Measurements from ENCODE around the gene WDR1. TPM values are rescaled to one million over a fixed set of nuclear protein-coding genes. Genes with fewer than 3 reads are reported as not detected.

The WDR1 gene
- total and polyA plus RNA-seq, 2 donors (not counting 3 experiments of a cell fraction or from before 2014, with no cell fraction given): 590 to 660 TPM

GRCh38 chr4:10083331-10083771 lies 33.2 kb downstream of the WDR1 start:
- Histone ChIP-seq H3K9me1 (replicated peaks; ENCODE audit: control insufficient read depth, extremely low read depth, insufficient read depth, low read length) (no peaks in the 10 kb centered on the region), H3K9ac (replicated peaks; ENCODE audit: extremely low read depth, insufficient read depth, low read length) (no peak overlapping the region), H3K9me3 (replicated peaks; ENCODE audit: control insufficient read depth, insufficient read depth, low read length) (no peaks in the 10 kb centered on the region), H2AFZ (ENCODE audit: low read depth, low read length) (no peak overlapping the region), H3K4me2 (ENCODE audit: insufficient read depth, low read length) (no peak overlapping the region), H3K79me2 (ENCODE audit: control insufficient read depth, insufficient read depth, low read length) (peaks cover 69% of the 10 kb centered on the region), H3K27me3 (ENCODE audit: control insufficient read depth in 2 of 2, insufficient read depth in 2 of 2, low read length in 2 of 2) (no peaks in the 10 kb centered on the region), H3K4me3 (replicated peaks in 1 of 3; ENCODE audit: insufficient read depth in 1 of 3, low read depth in 1 of 3, low read length in 3 of 3) (no peak overlapping the region), H3K36me3 (ENCODE audit: control insufficient read depth in 2 of 2, extremely low read depth in 1 of 2, insufficient read depth in 2 of 2, low read length in 2 of 2) (peaks cover 52 to 92% of the 10 kb centered on the region in 2 experiments), H3K27ac (ENCODE audit: insufficient read depth, low read depth, low read length) (no peak overlapping the region), H3K4me1 (ENCODE audit: control insufficient read depth, extremely low read depth, insufficient read depth, low read length) (peaks cover 20% of the 10 kb centered on the region), H4K20me1 (replicated peaks; ENCODE audit: control insufficient read depth, extremely low read depth, insufficient read depth, low read length) (no peaks in the 10 kb centered on the region)
- CTCF ChIA-PET: no interaction called here
- BruUV-seq (replicated peaks): no TSS peak
- dilution Hi-C loops (cut with MboI; ENCODE audit: extremely low pct_ligation_motif_present, low sequenced_read_pairs): no loop called here
- intact Hi-C loops (cut with micrococcal nuclease): no loop called here
- FAIRE-seq (no peak), DNase-seq (ENCODE audit: low read depth, low spot score) (no peak)
- POLR2A ChIA-PET: no interaction called here
- TF ChIP-seq CTCF (IDR thresholded peaks at IDR 0.05; ENCODE audit: extremely low read depth in 1 of 2, insufficient read depth in 1 of 2, low read depth in 1 of 2, low read length in 2 of 2): no peak
- TF ChIP-seq MYC (IDR thresholded peaks at IDR 0.05; ENCODE audit: low read depth, low read length): no peak
- TF ChIP-seq POLR2AphosphoS5 (IDR thresholded peaks at IDR 0.05; ENCODE audit: insufficient read depth, low read depth, low read length): no peak
- no peak for TF ChIP-seq EZH2 (IDR thresholded peaks at IDR 0.05; ENCODE audit: borderline replicate concordance, low read depth, low read length, severe bottlenecking)
- no peak for TF ChIP-seq JUN (IDR thresholded peaks at IDR 0.05; ENCODE audit: borderline replicate concordance, insufficient read depth, insufficient read length, low read depth)
- no peak for TF ChIP-seq POLR2A (IDR thresholded peaks at IDR 0.05; ENCODE audit: low read depth, low read length)
- TF ChIP-seq MAX (IDR thresholded peaks at IDR 0.05; ENCODE audit: insufficient read depth, insufficient read length): no peak
